ENCODE measurements around the gene PALM.
A peak's percentile ranks its signal among the peaks of the same experiment; 100 is the strongest.
"Not testable (repeated sequence)": the region's sequence is repeated elsewhere in the genome, so short reads cannot be mapped to it uniquely, and the experiment has no call there.

Gene PALM

GRCh38 chr19:708154-709143 lies at the start of gene PALM:
Gene PALM (plus strand): TSS chr19:708935. CDS start chr19:709147, 212 bp downstream.
- peak; percentile 9 for DNase-seq

DNA sequence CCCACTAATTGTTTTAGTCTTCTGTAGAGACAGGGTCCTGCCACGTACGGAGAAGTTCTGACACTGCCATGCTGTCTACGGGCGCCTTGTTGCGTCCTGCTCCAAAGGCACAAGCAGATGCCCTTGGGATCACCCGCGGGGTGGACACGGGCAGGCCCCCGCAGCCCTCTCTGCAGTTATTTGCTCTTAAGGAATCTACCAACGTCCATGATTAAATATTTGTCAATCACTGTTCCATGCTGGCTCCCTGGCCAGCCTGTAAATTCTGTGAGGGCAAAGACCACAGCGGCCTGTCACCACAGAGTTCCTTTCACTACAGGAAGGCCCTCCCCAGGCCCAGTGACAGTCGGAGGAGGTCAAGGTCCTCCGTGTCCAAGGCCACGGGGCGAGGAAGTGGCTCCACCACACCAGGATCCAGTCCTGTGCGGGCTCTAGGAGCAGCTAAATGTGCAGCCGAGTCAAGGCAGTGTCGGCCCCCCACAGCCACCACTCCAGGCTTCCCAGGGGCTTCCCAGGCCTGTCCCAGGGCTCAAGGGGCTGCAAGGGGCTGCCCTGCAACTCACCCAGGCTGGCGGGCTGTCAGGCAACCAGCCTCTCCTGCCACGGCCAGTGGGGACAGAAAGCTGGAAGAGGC lies 47.8 kb upstream of the PALM start:
- no peak for DNase-seq

GRCh38 chr19:661427-662196 lies 47.1 kb upstream of the PALM start:
- DNase-seq: no peak

GRCh38 chr19:662207-662961 lies 46.4 kb upstream of the PALM start:
- DNase-seq: no peak

GRCh38 chr19:662962-663681 lies 45.6 kb upstream of the PALM start, which contains the start of gene RNF126:
Gene RNF126 (minus strand): TSS chr19:663214. CDS start chr19:663121, 93 bp downstream.
- peak; percentile 77 for DNase-seq

- DNase-seq: no peak
Measured at GRCh38 chr19:663682-664117, 45.0 kb upstream of the PALM start.

GRCh38 chr19:664913-665443 lies 43.8 kb upstream of the PALM start:
- DNase-seq: peak; percentile 73

DNA sequence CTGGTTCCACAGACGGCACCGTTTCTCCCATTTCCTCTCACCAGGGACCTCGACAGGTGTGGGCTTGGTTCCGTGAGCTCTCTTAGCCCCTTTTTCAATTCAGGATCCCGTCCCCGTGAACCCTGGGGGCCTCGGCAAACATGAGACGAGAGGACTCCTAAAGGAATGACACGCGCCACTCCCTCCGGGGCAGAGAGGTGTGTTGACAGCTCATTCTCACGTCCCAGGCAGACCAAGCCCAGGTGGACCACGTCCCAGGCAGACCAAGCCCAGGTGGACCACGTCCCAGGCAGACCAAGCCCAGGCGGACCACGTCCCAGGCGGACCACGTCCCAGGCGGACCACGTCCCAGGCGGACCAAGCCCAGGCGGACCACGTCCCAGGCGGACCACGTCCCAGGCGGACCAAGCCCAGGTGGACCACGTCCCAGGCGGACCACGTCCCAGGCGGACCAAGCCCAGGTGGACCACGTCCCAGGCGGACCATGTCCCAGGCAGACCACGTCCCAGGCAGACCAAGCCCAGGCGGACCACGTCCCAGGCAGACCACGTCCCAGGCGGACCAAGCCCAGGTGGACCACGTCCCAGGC lies 41.7 kb upstream of the PALM start:
- DNase-seq: not testable (repeated sequence)

- DNase-seq: not testable (repeated sequence)
Measured at GRCh38 chr19:668675-669434, 39.9 kb upstream of the PALM start.

DNA sequence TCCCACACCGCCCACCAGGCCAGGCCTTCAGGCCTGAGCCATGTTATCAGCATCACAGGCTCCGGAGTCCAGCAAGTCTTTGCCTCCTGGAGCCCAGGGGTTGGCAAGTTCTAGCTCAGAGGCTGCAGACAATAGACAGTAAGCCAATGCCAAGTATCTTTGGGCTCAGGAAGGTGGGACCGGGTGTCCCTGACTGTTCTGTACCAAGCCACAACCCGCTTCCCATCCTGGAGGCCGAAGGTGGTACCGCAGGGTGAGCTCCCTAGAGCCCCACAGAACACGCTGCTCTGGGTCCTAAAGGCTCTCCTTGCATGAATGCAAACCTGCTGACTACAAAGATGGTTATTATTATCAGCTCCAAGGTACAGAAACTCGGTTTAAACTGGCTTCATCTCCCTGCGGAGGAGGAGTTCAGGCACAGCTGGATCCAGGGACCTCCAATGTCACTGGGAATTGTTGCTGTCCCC lies 38.1 kb upstream of the PALM start:
- DNase-seq: no peak

DNA sequence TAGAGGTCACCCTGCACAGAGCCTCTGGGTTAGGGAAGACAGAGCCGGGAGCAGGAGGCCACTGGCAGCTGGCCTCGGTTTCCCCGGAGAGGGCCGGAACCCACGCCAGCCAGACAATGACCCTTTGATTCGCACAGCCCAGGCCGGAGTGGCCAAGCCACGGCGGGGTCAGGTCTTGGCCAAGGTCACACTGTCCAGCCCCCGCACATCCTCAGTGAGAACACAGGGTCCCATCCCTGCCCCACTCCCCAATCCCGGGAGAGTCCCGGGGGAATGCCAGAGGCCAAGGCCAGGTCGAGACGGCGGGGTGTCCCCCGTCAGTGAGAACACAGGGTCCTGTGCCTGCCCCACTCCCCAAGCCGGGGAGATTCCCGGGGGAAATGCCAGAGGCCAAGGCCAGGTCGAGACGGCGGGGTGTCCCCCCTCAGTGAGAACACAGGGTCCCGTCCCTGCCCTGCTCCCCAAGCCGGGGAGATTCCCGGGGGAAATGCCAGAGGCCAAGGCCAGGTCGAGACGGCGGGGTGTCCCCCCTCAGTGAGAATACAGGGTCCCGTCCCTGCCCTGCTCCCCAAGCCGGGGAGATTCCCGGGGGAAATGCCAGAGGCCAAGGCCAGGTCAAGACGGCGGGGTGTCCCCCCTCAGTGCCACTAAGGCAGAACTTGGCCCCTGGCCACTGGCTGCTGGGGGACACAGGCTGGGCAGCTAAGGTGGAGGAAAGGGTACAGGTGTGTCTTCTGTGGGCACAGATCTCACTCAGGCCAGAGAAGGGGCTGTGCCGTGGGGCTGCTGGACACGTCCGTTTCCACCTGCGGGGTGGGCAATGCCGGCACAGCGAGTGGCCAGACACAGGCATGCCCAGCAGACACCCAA lies 34.2 kb upstream of the PALM start:
- DNase-seq: no peak

DNA sequence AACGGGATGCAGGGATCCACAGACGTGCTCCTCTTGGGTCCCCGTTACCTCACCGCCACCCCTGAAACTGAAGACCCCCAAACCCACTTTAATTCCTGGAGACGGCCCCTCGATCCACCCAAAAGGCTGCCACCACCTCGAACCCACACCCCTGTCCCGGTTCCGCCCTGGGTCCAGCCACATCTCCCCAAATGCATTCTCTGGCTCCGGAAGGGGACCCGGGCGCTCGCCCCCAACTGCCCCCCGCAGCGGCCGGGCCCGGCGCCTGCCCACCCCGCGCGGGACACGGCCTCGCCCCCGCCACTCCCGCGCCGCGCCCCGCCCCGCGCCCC lies 32.8 kb upstream of the PALM start:
- DNase-seq: no peak

- DNase-seq: no peak
Measured at GRCh38 chr19:676339-677105, 32.2 kb upstream of the PALM start, which contains the start of gene FSTL3. Gene FSTL3 (plus strand): TSS chr19:676392. CDS start chr19:676424, 32 bp downstream.

- no peak for DNase-seq
Measured at GRCh38 chr19:677201-677600, 31.5 kb upstream of the PALM start.

DNA sequence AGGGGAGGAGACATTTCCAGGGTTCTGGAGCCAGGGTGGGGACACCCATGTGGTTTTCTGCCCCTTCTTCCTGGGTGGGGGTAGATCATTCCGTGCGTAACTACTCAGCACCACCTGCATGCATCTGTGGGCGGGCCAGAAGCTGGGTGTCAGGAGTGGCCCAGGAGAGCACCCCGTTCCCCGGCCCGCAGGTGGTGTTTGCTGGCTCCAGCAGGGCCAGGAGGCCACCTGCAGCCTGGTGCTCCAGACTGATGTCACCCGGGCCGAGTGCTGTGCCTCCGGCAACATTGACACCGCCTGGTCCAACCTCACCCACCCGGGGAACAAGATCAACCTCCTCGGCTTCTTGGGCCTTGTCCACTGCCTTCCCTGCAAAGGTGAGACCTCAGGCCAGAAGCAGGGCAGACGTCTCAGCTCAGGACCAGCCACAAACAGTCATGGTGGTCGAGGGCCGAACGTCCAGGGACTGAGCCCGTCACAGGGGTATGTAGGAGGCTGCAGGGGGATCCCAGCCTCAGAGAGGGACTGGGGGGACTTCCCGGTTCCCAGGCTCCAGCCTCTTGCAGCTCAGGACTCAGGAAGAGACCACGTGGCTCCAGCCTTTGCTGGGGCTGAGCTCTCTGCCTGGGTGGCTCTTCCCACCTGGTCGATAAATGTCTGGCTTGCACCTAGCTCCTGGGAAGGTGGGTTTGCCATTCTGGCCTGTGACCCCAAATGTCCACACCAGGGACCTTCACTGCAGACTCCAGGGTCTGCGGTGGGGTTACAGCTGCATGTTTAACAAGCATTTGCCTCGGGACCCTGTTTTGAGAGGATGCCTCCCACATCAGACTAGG lies 30.9 kb upstream of the PALM start:
- no peak for DNase-seq

GRCh38 chr19:678791-679388 lies 29.8 kb upstream of the PALM start:
- no peak for DNase-seq

Measured in DMS79 treated with DMSO at 0.1 percent for 48 hours (cell line).